Neural progenitor cell (in vitro differentiated cells): Measurements from ENCODE around the gene IRX2.

Source experiments
- EZH2phosphoT487 ChIP-seq: fragments of 200-600 bp; sonication (generic); IDR thresholded peaks from 2 replicates; pipeline ENCODE4 v1.6.1; 2017; ENCODE audit warnings: antibody characterized with exemption
- TF ChIP-seq, protein P1 (sequence below): fragments of 200-600 bp; sonication (generic); IDR thresholded peaks from 2 replicates; pipeline ENCODE4 v1.5.1; 2017; ENCODE audit warnings: antibody characterized with exemption, mild to moderate bottlenecking

GRCh38 chr5:2697041-2697440, 54.4 kb downstream of the IRX2 start:
- TF ChIP-seq, protein P1, sequence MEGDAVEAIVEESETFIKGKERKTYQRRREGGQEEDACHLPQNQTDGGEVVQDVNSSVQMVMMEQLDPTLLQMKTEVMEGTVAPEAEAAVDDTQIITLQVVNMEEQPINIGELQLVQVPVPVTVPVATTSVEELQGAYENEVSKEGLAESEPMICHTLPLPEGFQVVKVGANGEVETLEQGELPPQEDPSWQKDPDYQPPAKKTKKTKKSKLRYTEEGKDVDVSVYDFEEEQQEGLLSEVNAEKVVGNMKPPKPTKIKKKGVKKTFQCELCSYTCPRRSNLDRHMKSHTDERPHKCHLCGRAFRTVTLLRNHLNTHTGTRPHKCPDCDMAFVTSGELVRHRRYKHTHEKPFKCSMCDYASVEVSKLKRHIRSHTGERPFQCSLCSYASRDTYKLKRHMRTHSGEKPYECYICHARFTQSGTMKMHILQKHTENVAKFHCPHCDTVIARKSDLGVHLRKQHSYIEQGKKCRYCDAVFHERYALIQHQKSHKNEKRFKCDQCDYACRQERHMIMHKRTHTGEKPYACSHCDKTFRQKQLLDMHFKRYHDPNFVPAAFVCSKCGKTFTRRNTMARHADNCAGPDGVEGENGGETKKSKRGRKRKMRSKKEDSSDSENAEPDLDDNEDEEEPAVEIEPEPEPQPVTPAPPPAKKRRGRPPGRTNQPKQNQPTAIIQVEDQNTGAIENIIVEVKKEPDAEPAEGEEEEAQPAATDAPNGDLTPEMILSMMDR: no peak
- TF ChIP-seq EZH2phosphoT487: no peak
